ENCODE measurements around the gene PTGES2.
"Not testable (repeated sequence)": the region's sequence is repeated elsewhere in the genome, so short reads cannot be mapped to it uniquely, and the experiment has no call there.

Gene PTGES2

DNA sequence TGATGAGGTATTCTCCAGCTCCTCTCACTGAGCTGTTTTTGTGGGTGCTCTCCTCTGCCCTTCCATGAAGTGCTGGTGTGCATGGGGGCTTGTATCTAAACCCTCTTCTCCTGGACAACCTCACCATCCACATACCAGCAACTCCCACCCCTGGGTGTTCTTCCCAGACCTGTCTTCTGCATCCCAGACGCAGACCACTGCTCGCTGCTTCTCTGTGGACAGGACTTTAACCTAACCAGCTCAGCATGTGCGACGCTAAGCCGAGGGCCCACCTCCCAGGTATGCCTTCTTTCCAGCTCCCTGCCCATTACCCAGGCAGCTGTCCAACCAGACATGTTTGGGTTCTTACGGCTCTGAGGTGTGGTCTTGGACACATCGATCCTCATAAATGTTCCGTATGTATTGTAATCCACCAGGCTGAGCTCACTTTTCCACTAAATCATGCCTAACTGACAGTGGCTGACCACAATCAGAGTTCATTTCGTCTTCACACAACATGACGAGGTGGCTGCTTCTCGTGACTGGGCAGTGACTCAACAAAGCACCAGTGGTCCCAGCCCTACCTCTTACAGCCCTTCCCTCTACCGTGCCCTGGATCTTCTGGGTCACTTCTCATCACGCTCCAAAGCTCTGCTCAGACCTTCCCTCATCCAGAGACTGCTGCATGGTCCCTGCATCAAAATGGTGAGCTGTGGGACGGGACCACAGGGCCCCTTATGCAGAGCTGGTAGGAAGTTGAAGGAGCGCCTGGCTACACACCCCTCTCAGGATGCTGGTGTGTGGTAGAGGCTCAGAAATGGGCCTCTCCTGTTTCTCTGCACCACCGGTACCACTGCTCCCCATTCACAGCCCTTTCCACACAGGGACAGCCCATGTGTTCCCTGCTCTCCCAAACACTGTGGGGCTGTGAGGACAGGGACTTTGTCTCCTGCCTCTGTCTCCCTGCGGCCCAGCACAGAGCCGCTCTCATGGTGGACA, 9.6 kb upstream of the PTGES2 start:
- no peak for DNase-seq (ENCODE audit: low spot score)

DNA sequence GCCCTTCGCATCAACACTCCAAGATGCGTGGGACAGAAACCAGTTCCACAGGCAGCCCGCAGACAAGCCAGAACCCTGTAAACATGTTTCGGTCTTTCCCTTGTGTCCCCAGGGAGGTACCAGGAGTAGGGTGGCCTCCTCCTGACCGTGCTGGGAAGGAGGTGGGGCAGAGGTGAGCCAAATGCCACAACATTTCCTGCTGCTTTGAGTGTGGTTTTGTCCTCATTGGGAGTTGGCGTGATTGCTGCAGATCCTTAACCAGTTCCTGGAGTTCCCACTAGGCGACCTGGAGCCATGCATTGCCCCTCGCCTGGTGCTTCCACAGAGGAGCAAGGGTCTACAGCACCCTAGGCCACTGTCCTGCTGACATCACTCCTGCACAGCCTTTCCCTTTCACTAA, 8.0 kb upstream of the PTGES2 start:
- DNase-seq (ENCODE audit: low spot score), result not testable (repeated sequence)

DNA sequence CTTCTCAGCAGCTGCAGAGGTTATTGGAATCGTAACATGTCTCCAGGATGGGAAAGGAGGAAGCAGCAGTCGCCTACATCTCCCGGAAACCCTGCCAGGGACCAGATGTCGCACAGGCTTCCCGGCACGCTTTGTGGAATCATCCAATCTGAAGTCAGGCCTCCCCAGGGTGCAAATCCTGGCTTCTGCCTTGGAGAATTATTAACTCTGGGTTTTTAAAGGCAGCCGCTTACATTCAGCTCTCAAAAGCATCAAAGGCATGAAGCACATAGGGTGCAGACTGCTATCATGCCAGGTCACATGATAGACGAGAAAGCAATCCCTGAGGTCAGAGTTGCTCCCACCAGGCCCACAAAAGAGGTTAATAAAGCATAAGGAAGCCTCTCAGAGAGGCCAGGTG, 4.6 kb upstream of the PTGES2 start:
- not testable (repeated sequence) for DNase-seq (ENCODE audit: low spot score)

DNA sequence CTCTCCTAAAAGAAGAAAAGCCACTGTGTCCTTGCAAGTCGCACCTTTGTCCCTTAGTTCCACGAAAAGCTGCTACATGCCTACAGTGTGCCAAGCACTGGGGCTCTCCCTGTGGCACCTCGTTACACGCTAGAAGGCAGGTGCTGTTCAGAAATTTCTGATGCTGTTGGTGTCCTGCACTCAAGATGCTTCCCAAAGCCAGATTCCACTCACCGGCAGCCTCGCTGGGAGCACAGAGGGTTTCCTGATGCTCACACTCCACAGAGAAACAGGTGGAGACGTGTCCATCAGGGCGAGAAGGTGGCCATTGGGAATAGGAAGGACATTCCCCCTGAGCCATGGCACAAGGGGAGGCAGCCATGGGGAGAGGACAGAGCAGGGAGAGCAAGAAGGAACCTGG, 3.8 kb upstream of the PTGES2 start:
- not testable (repeated sequence) for DNase-seq (ENCODE audit: low spot score)

DNA sequence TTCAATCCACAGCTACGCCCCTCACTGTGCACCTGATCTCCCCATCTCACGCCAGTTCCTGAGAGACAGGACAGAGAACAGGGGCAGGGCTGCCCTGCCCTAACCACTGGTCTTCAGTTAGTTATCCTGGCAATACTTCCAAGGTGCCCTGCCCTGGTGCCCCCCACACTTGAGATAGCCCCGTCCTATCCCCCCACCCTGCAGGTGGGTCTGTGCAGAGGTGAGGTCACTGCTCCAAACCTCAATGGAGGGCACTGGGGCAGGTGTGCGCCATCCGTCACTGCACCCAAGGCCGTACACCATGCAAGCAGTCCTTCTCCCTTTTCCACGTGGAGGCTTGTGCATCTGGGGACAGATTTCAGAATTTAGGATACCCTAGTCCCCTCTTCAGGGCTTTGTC, 3.1 kb upstream of the PTGES2 start:
- not testable (repeated sequence) for DNase-seq (ENCODE audit: low spot score)

DNA sequence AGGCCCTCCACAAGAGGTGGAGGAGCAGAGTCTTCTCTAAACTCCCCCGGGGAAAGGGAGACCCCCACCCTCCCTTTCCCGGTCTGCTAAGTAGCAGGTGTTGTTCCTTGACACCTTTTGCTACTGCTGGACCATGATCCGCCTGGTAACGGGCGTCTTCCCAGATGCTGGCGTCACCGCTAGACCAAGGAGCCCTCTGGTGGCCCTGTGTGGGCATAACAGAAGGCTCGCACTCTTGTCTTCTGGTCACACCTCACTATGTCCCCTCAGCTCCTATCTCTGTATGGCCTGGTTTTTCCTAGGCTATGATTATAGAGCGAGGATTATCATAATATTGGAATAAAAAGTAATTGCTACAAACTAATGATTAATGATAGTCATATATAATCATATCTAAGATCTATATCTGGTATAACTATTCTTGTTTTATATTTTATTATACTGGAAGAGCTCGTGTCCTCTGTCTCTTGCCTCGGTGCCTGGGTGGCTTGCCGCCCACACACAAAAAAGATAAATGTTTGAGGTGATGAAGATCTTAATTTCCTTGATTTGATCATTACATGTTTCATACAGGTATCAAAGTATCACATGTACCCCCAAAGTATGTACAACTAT, 2.6 kb upstream of the PTGES2 start:
- not testable (repeated sequence) for DNase-seq (ENCODE audit: low spot score)

DNA sequence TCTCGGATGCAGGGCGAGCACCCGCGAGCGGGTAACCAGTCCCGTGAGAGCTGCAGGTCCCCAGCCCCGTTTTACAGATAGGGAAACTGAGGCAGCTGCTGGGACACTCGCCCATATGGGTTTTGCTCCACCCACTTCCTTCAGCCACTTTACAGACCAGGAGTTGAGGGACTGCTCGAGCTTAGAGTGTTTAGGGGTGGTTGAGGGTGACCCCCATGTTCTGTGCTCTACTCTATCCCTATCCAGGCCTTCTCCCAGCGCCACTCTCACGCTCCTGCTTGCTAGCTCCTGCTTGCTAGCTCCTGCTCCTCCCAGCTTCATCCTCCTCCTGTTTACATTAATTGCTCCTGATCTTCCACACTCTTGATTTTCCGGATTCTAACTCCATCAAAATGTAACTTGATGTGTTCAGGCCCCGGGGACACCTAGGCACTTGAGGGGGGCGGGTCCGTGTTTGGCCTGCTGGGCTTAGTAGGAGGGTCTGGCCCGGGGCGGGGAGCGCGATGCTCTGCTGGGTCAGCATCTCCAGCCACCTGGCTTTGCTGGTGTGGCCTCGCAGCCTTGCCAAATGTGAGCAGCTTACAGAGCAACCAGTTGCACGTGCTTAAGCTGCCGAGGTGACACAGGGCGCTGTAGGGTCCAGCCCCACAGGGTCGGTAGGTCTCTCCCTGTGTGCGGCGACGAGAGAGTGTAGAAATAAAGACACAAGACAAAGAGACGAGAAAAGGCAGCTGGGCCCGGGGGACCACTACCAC, 1.5 kb upstream of the PTGES2 start:
- no peak for DNase-seq (ENCODE audit: low spot score)

DNA sequence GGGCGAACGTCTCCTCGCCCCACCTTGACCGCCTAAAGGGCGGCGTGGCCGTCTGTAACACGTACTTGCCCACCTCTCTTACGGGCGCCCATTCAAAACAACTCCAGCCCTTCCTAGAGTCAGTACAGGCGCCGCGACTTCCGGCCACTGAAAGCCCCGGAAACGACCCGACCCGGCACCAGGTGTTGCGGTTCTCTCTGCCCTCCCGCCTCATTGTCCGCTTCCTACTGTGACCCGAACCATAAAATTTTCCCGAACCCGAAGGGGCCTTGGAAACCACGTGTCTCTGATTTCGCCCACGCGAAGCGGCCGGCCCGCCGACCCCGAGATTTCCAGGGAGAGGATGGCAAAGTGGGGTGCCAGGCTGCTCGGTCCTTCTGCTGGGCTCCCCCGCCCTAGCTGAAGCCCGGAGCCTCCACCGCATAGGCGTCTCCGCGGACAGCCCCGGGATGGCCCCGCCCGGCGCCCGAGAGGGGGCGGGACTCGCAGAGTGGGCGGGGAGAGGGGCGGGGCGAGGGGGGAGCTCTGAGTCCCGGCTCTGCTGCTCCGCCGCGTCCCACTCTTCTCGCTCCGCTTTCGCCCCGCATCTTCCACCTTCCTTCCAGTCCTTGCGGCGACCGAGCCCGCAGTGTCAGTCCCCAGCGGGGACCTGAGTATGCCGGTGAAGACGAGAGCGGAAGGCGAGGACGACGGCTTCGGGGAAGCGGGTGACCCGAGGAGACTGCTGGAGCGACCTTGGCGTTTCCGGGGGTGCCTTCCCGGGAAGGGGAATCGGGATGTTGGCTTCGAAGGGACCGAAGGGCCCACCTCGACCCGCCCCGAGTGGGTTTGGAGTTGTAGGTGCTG, 684 bp upstream of the PTGES2 start:
- DNase-seq (ENCODE audit: low spot score), result peak; percentile 87

DNA sequence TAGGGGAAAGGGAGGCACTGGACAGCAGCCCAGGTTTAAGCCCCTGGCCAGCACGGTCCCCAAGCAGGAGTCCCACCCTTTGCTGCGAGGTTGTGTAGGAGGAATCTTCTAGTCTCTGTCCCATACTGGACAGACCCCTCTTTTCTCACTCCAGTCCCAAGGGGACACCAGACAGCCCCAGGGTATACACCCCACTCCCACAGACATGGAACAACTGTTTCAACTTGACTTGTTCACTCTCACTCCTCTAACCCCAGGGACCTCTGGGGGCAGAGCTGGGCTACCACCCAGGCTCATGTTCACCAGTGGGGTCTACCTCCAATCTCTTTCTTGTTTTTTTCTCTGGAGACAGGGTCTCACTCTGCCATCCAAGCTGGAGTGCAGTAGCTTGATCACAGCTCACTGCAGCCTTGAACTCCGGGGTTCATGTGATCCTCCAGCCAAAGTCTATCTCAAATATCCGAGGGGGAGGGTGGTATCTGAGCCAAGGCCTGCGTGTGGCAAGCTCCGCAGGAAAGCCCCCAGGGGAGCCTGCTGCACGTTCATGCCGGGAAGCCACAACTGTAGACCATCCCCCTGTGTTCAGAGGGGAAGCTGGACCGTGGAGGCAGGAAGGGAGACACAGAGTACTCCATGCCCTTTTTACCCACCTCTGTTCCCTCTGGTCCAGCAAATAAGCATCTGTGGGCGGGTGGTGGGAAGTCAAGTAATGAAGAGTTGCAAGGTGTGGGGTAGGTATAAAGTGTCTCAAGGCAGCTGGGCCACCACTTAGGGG, 1.8 kb downstream of the PTGES2 start:
- DNase-seq (ENCODE audit: low spot score), result no peak

DNA sequence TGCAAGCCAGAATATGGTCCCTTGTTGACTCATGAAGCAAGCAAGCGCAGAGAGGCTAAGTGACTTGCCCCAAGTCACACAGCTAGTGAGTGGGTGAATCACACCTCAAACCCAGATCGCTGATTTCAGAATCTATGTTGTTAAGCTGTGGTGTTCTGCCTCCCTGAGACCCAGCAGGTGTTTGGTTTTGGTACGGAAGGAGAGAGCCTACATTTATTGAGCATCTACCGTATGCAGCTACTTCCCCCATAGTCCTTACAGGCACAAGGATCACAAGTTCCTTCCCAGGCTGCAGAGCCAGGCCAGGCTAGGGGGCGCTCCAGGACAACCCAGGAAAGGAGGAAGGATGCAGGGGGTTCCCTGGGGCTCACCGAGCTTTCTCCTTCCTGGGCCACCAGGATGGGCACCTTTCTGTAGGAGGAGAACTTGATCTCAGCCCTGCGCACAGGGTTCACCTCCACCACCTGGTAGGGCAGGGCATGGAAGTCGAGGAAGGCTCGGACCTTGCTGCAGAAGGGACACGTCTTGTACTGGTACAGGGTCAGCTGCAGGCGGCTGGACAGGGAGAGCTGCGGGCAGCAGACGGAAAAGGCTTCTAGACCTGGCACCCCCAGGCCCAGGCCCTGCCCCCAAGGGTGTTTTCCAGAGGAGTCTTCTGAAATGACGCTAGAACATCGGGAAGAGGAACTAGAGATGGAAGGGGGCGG, 2.5 kb downstream of the PTGES2 start:
- no peak for DNase-seq (ENCODE audit: low spot score)

DNA sequence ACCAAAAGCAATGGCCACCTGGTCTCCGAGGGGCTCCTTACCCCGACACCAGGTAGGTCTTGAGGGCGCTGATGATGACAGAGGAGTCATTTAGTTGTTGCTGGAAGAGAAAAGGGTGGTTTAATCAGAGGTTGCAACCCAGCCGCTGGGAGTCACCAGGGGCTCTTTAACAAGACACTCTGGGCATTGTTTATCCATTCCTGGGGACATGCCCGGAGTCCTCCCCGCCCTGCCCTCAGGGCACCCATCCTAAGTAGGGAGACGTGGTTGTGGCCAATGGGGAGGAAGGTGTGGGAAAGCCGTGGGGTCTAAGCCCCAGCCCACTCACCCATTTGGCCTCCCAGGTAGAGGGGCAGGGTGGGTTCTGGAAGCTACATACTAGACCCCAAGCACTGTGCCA, 3.1 kb downstream of the PTGES2 start:
- DNase-seq (ENCODE audit: low spot score), result no peak

DNA sequence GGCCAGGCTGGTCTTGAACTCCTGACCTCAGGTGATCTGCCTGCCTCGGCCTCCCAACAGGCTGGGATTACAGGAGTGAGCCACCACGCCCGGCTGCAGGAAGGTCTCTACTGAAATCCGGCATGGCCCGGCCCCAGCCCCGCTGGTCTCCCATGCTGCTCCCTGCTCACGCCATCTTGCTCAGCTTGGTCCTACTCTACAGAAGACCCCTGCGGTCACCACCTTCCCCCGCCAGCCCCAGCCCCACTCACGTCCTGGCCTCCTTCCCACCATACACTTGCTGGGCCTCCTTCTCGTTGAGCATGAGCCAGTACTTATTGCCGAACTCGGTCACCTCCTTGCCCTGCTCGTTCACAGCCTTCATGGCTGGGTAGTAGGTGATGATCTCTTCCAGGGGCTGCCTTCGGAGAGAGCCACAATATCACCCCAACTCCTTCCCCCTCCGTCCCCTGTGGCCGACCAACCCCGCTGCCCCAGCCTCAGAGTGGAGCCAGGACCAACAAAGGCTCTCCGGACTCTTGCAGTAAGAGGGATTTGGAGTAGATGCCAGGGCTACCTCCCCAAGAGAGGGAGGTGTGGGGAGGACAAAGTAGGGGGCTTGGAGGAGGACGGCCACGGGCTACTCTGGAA, 4.0 kb downstream of the PTGES2 start:
- no peak for DNase-seq (ENCODE audit: low spot score)

DNA sequence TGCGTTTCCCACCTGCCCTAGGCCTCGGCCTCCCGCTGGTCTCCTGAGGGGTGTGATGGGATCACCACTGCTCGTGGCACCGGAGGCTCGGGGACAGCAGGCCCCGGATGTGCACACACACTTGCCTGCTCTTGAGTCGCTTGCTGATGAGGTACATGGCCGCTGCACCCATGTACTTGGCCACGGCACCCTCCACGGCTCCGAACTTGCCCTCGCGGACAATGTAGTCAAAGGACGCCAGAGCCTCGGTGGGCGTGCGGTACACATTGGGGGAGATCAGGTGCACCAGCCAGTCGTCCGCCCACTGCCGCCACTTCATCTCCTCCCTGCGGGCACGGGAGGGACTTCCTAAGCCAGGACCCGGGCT, 4.7 kb downstream of the PTGES2 start:
- DNase-seq (ENCODE audit: low spot score), result no peak

DNA sequence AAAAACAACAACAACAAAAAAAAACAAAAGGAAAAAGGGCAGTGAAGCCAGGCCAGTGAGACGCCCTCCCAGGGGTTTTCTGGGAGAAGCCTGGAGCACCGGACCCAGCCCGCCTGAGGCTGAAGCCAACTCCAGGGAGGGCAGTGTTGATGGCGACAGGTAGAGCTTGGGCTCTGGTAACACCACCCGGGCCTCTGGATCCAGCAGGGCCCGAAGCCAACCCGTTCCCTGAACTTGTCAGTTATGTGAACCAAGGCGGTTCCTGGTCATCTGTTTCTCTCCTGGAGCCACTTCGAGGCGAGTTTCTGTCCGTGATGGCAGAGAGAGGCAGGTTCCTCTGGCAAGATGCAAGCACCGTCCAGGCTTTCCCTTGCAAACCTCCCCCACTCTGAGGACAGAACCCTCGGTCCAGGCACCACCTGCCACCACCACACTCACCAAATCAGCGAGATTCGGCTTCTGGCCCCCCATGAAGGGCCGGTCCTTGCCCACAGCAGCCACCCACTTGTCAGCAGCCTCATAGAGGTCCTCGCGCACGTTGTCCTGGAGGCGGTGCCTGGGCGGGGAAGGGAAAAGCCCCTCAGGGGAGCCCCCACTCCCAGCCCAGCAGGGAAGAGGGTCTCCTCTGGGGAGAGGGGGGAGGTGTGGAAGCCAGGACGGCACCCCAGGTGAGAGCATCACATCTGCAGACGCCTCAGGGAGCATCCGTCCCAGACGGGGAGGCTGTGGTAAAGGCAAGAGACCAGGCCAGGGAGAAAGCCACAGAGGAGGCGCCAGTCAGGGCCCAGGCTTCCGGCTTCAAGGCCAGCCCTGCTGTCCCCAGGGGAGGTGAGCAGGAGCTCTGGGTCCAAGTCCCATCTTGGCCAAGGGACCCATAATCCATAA, 5.4 kb downstream of the PTGES2 start:
- no peak for DNase-seq (ENCODE audit: low spot score)

DNA sequence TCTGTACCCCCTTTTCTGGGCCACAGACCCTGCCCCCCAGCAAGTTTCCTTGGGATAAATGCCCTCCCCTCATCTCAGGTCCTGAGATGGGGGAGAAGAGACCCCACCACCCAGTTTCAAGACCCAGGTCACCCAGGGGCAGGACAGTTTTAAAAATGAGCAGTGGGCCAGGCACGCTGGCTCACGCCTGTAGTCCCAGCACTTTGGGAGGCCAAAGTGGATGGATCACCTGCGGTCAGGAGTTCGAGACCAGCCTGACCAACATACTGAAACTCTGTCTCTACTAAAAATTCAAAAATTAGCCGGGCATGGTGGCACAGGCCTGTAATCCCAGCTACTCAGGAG, 6.1 kb downstream of the PTGES2 start:
- DNase-seq (ENCODE audit: low spot score), result no peak

DNA sequence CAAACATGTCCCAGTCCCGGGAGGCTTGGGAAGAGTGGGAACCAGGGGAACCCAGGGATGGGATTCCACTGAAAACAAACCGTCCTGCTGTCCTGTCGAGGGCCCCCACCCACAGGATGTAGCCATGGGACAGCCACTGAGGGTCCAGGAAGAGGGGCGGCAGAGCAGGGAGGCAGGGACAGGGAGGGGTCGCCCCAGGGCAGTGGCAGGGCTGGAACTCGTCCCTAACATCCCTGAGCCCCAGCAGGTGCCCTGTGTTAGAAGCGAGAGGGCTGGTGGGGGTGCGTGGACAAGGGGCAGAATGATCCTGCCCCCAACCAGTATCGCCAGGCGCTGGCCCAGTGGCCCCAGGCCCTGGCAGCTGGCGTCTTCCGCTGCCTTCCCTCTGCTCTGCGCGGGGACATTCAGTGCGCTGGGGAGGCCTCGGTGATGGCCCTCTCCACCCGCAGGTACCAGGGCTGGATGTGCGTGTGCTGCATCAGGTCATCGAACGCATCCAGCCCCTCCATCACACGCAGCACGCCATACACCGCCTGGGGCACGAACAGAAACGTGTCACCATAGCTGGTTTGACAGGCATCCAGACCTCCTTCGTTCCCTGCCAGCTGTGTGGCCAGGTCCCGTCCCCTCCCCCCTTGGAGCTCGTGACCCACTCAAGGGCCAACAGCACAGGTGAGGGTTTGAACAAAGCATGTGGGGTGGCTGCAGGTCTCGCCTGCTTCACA, 6.6 kb downstream of the PTGES2 start:
- DNase-seq (ENCODE audit: low spot score), result no peak

DNA sequence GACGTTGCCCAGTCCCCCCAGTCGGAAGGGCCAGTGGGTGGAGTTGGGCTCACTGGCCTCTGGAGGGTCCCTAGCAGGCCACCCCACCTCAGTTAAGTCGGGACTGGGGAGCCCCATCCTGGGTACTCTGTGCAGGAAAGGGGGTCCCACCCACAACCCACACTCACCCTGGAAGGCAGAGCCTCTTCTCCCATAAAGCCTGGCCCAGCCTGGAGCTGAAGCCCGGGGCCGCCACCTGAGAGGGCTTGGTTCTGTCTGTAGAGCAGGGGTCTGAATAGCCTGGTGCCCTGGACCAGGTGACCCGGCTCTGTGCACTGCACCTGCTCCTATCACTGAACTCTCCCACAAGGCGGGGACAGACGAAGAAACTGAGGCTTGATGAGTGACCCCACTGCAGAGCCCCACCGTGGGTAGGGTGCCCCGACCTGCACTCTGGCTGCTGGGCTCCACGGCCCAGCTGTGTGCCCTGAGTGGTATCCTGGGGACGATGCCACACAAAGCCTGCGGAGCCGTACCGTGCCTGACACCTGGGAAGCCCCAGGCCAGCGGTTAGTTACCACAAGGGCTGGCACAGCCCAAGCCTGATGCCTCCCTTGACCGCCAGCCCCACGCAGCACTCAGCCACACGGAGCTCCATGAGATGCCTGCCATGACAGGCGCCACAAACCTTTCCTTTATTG, 7.3 kb downstream of the PTGES2 start:
- no peak for DNase-seq (ENCODE audit: low spot score)

Data from germinal center (tissue), 1 donor.